Posterior cingulate gyrus (tissue), 11 donors: ENCODE data around the gene ZNF74.
"Not testable (repeated sequence)": the region's sequence is repeated elsewhere in the genome, so short reads cannot be mapped to it uniquely, and the experiment has no call there.

Source experiments
- DNase-seq, 10 donors: peaks; one replicate each; pipeline versions ENCODE4 v3.0.0 to v3.0.0-alpha.2; 2020 to 2021; ENCODE audit warnings: mixed read lengths in 3 of 10
- intact Hi-C: fragments of 100-400 bp; cut with DNase I; formaldehyde crosslinking; loops from one replicate; pipeline ENCODE4 v1.15.1; 2023

The ZNF74 gene

GRCh38 chr22:20440637-20441591 lies 47.0 kb downstream of the ZNF74 start:
- intact Hi-C loops: no loop called here
- DNase-seq: peak in 3 of 10 donors; percentile 44 to 73 (median 67)

GRCh38 chr22:20441631-20442484 lies 47.9 kb downstream of the ZNF74 start:
- intact Hi-C loops: no loop called here
- DNase-seq: peak in 3 of 10 donors; percentile 55 to 80 (median 76)

- intact Hi-C loops: no loop called here
- DNase-seq: peak in 2 of 10 donors; percentile 39 to 53
These were observed 48.7 kb downstream of the ZNF74 start for GRCh38 chr22:20442485-20443284.

- DNase-seq: peak in 1 of 10 donors; percentile 2
- intact Hi-C loops: no loop called here
These were observed 50.4 kb downstream of the ZNF74 start for GRCh38 chr22:20444325-20444724.

- peak in 2 of 10 donors; percentile 30 to 61 for DNase-seq
- intact Hi-C loops: no loop called here
These were observed 52.5 kb downstream of the ZNF74 start for GRCh38 chr22:20446383-20446970.

GRCh38 chr22:20448630-20449029 lies 54.7 kb downstream of the ZNF74 start:
- peak in 2 of 10 donors; percentile 23 to 33 for DNase-seq
- intact Hi-C loops: no loop called here

- peak in 3 of 10 donors; percentile 51 to 72 (median 68) for DNase-seq
- intact Hi-C loops: no loop called here
These were observed 56.0 kb downstream of the ZNF74 start for GRCh38 chr22:20449819-20450550.

- no peak for DNase-seq
- intact Hi-C loops: no loop called here
These were observed 56.6 kb downstream of the ZNF74 start for GRCh38 chr22:20450551-20450906.

GRCh38 chr22:20451129-20451778 lies 57.3 kb downstream of the ZNF74 start:
- peak in 3 of 10 donors; percentile 14 to 39 (median 31) for DNase-seq
- intact Hi-C loops: not testable (repeated sequence)

GRCh38 chr22:20451920-20452319 lies 58.0 kb downstream of the ZNF74 start:
- DNase-seq: no peak
- intact Hi-C loops: no loop called here

- DNase-seq: peak in 1 of 10 donors; percentile 0
- intact Hi-C loops: no loop called here
These were observed 59.3 kb downstream of the ZNF74 start for GRCh38 chr22:20453222-20453621.

GRCh38 chr22:20455709-20456063 lies 61.7 kb downstream of the ZNF74 start:
- intact Hi-C loops: loop anchor here (1.0 kb wide), 1 partner anchor 37 kb away; no protein-coding TSS in a partner anchor

GRCh38 chr22:20456064-20456721 lies 62.2 kb downstream of the ZNF74 start:
- DNase-seq: peak; percentile 67 to 97 (median 76)
- intact Hi-C loops: loop anchor here (1.0 kb wide), 1 partner anchor 38 kb away; no protein-coding TSS in a partner anchor

More at GRCh38 chr22:20455709-20456063, 61.7 kb downstream of the ZNF74 start:
- DNase-seq: peak in 1 of 10 donors; percentile 0

GRCh38 chr22:20456722-20457076 lies 62.7 kb downstream of the ZNF74 start:
- intact Hi-C loops: loop anchor here (1.0 kb wide), 1 partner anchor 38 kb away; no protein-coding TSS in a partner anchor
- peak in 3 of 10 donors; percentile 16 to 22 (median 20) for DNase-seq

- intact Hi-C loops: no loop called here
- DNase-seq: peak in 3 of 10 donors; percentile 29 to 76 (median 45)
These were observed 63.7 kb downstream of the ZNF74 start for GRCh38 chr22:20457506-20458240.
